Vagina (tissue), 2 donors: Measurements from ENCODE around the gene SSX3.
"Not testable (repeated sequence)": the region's sequence is repeated elsewhere in the genome, so short reads cannot be mapped to it uniquely, and the experiment has no call there.

Experiments
- CTCF ChIP-seq, 3 experiments: fragments of 450-650 bp in 2 of 3; fragments of 200-600 bp in 1 of 3; sonication (generic) in 1 of 3; IDR thresholded peaks; one replicate each; pipeline ENCODE4 v1.5.1; 2017 to 2019; ENCODE audit warnings: antibody characterized with exemption in 3 of 3, mild to moderate bottlenecking in 2 of 3, moderate library complexity in 2 of 3
- POLR2A ChIP-seq, 2 donors: fragments of 450-650 bp; IDR thresholded peaks; one replicate each; pipeline ENCODE4 v1.6.1; 2017; ENCODE audit warnings: antibody characterized with exemption in 2 of 2, mild to moderate bottlenecking in 2 of 2, moderate library complexity in 2 of 2
- POLR2AphosphoS5 ChIP-seq, 2 donors: sonication (generic); formaldehyde crosslinking; IDR thresholded peaks; one replicate each; pipeline ENCODE4 v1.9.0; 2017; ENCODE audit warnings: antibody characterized with exemption in 2 of 2, mild to moderate bottlenecking in 2 of 2, low read depth in 1 of 2; ENCODE audit not compliant: insufficient read depth in 1 of 2

- not testable (repeated sequence) for TF ChIP-seq CTCF (IDR thresholded peaks at IDR 0.05); POLR2AphosphoS5 (IDR thresholded peaks at IDR 0.05; ENCODE audit: insufficient read depth in 1 of 2, low read depth in 1 of 2); POLR2A (IDR thresholded peaks at IDR 0.05)
Observed at GRCh38 chrX:48370408-48370807, 13.9 kb upstream of the SSX3 start.
